ENCODE results near the gene NR2F2.
"Not testable (repeated sequence)": the region's sequence is repeated elsewhere in the genome, so short reads cannot be mapped to it uniquely, and the experiment has no call there.

Gene NR2F2

DNA sequence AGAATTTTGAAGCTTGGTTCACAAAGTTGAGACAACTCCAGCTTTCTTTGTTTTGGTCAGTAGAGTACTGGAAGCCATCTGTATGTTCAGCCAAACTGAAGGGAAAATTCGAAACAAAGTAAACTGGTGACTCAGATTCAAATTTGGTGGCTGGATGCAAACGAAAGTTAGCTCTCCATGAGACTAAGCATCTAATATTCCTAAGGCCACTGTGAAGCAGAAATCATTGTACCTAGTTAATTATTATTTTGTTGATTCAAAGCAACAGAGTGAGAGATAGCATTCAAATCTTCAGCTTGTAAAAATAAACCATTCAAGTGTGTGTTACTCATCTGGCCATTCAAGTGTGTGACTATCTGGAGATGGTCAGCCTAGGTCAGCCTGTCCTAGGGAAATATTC lies 42.1 kb downstream of the NR2F2 start:
- DNase-seq, result no peak

DNA sequence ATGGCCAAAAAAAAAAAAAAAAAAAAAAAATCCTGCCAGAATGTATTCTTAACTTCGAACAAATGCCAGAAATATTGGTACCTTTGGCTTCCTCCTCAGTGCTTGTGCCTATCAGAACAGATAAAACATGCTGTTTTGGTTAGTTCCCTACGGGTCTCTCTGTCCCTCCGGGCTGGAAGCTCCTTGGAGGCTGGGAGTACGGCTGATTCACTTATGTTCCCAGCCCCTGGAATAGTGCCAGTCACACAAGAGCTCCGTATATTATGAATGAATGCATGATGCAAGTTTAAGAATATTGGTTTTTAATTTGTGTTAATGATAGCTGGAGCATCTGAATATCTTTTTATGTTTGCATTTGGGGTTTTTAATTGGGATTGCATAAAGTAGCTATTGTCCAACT lies 44.0 kb downstream of the NR2F2 start:
- no peak for DNase-seq

DNA sequence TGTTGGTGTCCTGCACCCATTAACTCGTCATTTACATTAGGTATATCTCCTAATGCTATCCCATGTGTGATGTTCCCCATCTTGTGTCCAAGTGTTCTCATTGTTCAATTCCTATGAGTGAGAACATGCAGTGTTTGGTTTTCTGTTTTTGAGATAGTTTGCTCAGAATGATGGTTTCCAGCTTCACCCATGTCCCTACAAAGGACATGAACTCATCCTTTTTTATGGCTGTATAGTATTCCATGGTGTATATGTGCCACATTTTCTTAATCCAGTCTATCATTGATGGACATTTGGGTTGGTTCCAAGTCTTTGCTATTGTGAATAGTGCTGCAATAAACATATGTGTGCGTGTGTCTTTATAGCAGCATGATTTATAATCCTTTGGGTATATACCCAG lies 49.1 kb downstream of the NR2F2 start:
- not testable (repeated sequence) for DNase-seq

DNA sequence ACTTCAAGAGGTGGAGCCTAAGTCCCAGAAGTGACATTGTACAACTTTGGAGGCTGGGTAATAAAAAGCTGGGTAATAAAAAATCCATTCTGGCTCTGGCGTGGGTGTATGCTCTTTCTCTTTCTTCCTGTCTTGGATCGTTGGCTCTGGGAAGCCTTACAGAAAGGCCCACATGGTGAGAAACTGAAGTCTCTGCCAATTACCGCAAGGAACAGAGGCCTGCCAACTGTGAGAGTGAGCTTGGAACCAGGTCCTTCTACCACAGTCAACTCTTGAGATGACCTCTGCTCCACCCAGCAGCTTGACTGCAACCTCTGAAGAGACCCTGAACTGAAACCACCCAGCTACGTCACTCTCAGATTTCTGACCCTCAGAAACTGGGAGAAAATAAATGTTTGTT lies 51.0 kb downstream of the NR2F2 start:
- no peak for DNase-seq

DNA sequence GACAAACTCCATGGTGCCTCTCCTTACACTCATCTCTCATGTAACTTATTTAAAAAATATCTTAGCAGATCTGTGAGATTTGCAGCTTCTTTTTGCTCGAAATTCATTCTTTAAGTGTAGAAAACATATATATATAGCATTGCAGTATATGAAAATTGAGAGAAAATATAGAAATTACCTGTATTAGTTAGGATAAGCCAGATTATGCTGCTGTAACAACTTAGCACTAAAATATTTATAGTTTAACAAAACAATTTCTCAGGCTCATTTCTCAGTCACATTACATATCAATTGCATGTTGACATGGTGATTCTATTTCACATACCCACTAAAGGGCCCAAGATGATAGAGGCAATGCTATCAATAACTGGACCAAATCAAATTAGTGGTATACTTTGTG lies 54.7 kb downstream of the NR2F2 start:
- no peak for DNase-seq

DNA sequence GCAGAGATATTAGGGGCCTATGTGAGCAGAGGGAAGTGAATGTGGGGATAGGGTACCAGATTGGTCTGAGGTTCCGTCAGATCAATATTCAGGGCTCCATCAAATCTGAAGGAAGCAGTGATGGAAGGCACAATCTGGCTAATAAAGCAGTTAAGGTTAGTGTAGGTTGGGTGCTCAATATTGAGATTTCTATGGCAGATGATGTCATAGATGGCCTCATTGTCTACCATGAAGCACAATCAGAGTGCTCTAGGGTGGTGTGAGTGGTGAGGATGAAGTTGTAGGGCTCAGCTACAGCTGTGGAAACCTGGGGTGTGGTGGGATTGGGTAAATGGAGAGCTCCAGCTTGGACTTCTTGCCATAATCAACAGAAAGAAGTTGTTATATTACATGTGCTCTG lies 58.2 kb downstream of the NR2F2 start:
- no peak for DNase-seq
